Vagina (tissue), 2 donors: ENCODE results near the gene LRRC4C.

Experiments used
- POLR2A ChIP-seq, 2 donors: fragments of 450-650 bp; IDR thresholded peaks; one replicate each; pipeline ENCODE4 v1.6.1; 2017; ENCODE audit warnings: antibody characterized with exemption in 2 of 2, mild to moderate bottlenecking in 2 of 2, moderate library complexity in 2 of 2
- TF ChIP-seq, protein P1 (sequence below), 3 experiments: fragments of 450-650 bp in 2 of 3; fragments of 200-600 bp in 1 of 3; sonication (generic) in 1 of 3; IDR thresholded peaks; one replicate each; pipeline ENCODE4 v1.5.1; 2017 to 2019; ENCODE audit warnings: antibody characterized with exemption in 3 of 3, mild to moderate bottlenecking in 2 of 3, moderate library complexity in 2 of 3

GRCh38 chr11:41383768-41384167, 75.7 kb downstream of the LRRC4C start:
- TF ChIP-seq, protein P1, sequence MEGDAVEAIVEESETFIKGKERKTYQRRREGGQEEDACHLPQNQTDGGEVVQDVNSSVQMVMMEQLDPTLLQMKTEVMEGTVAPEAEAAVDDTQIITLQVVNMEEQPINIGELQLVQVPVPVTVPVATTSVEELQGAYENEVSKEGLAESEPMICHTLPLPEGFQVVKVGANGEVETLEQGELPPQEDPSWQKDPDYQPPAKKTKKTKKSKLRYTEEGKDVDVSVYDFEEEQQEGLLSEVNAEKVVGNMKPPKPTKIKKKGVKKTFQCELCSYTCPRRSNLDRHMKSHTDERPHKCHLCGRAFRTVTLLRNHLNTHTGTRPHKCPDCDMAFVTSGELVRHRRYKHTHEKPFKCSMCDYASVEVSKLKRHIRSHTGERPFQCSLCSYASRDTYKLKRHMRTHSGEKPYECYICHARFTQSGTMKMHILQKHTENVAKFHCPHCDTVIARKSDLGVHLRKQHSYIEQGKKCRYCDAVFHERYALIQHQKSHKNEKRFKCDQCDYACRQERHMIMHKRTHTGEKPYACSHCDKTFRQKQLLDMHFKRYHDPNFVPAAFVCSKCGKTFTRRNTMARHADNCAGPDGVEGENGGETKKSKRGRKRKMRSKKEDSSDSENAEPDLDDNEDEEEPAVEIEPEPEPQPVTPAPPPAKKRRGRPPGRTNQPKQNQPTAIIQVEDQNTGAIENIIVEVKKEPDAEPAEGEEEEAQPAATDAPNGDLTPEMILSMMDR (IDR thresholded peaks at IDR 0.05) = no peak
- TF ChIP-seq POLR2A (IDR thresholded peaks at IDR 0.05) = no peak
